Measurements from ENCODE around the gene FYCO1.
A peak's percentile ranks its signal among the peaks of the same experiment; 100 is the strongest.
"Not testable (repeated sequence)": the region's sequence is repeated elsewhere in the genome, so short reads cannot be mapped to it uniquely, and the experiment has no call there.

Gene FYCO1

GRCh38 chr3:46010519-46011113, 15.0 kb upstream of the FYCO1 start:
- no peak for DNase-seq (ENCODE audit: low read depth)

GRCh38 chr3:46008058-46008457, 12.4 kb upstream of the FYCO1 start:
- DNase-seq (ENCODE audit: low read depth) = no peak

- DNase-seq (ENCODE audit: low read depth) = no peak
These were observed 11.7 kb upstream of the FYCO1 start for GRCh38 chr3:46007280-46007679.

GRCh38 chr3:46006238-46007032, 10.8 kb upstream of the FYCO1 start:
- peak; percentile 86 for DNase-seq (ENCODE audit: low read depth)

GRCh38 chr3:46003706-46004105, 8.1 kb upstream of the FYCO1 start:
- not testable (repeated sequence) for DNase-seq (ENCODE audit: low read depth)

GRCh38 chr3:46001178-46001577, 5.6 kb upstream of the FYCO1 start:
- no peak for DNase-seq (ENCODE audit: low read depth)

- DNase-seq (ENCODE audit: low read depth) = no peak
These were observed 2.3 kb upstream of the FYCO1 start for GRCh38 chr3:45997942-45998341.

- not testable (repeated sequence) for DNase-seq (ENCODE audit: low read depth)
These were observed 1.9 kb upstream of the FYCO1 start for GRCh38 chr3:45997499-45997898.

GRCh38 chr3:45994419-45995235, 997 bp downstream of the FYCO1 start:
- DNase-seq (ENCODE audit: low read depth) = no peak

GRCh38 chr3:45993421-45994027, 2.1 kb downstream of the FYCO1 start:
- DNase-seq (ENCODE audit: low read depth) = peak; percentile 28

- DNase-seq (ENCODE audit: low read depth) = peak; percentile 99
These were observed 2.8 kb downstream of the FYCO1 start for GRCh38 chr3:45992821-45993221.

- no peak for DNase-seq (ENCODE audit: low read depth)
These were observed 3.4 kb downstream of the FYCO1 start for GRCh38 chr3:45992133-45992729.

GRCh38 chr3:45991341-45991740, 4.3 kb downstream of the FYCO1 start:
- DNase-seq (ENCODE audit: low read depth) = no peak

GRCh38 chr3:45990181-45990580, 5.4 kb downstream of the FYCO1 start:
- no peak for DNase-seq (ENCODE audit: low read depth)

GRCh38 chr3:45988804-45989203, 6.8 kb downstream of the FYCO1 start:
- peak; percentile 88 for DNase-seq (ENCODE audit: low read depth)

GRCh38 chr3:45988362-45988761, 7.3 kb downstream of the FYCO1 start:
- no peak for DNase-seq (ENCODE audit: low read depth)

- DNase-seq (ENCODE audit: low read depth) = peak; percentile 65
These were observed 8.0 kb downstream of the FYCO1 start for GRCh38 chr3:45987368-45988291.

- peak; percentile 90 for DNase-seq (ENCODE audit: low read depth)
These were observed 9.2 kb downstream of the FYCO1 start for GRCh38 chr3:45986303-45986982.

- DNase-seq (ENCODE audit: low read depth) = no peak
These were observed 9.9 kb downstream of the FYCO1 start for GRCh38 chr3:45985532-45986302.

Measured in EH (cell line).